ENCODE measurements around the gene UBXN11.

UBXN11 gene

DNA sequence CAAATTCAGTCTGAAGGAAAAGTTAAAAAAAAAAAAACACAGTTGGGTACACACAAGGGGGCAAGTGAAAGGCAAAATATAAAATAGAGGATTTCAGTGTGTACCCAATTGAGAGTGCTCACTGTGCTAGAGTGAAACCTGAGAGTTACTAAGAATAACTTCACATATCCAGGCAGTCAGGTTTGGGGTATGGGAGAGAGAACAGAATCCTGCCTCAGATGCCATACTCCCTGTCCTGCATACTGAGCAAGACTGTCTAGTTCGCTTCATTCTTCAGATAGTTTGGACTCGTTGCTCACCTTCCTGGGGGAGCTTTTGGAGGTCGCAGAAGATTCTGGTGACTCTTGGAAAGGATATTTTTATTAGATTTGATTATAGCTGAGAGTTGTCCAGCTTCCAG is 52.0 kb downstream of the UBXN11 start:
- in situ Hi-C loops (cut with MboI; ENCODE audit: low sequenced_read_pairs, unreplicated experiment) = no loop called here
- DNase-seq (ENCODE audit: low spot score) = no peak
- TF ChIP-seq, protein P1, sequence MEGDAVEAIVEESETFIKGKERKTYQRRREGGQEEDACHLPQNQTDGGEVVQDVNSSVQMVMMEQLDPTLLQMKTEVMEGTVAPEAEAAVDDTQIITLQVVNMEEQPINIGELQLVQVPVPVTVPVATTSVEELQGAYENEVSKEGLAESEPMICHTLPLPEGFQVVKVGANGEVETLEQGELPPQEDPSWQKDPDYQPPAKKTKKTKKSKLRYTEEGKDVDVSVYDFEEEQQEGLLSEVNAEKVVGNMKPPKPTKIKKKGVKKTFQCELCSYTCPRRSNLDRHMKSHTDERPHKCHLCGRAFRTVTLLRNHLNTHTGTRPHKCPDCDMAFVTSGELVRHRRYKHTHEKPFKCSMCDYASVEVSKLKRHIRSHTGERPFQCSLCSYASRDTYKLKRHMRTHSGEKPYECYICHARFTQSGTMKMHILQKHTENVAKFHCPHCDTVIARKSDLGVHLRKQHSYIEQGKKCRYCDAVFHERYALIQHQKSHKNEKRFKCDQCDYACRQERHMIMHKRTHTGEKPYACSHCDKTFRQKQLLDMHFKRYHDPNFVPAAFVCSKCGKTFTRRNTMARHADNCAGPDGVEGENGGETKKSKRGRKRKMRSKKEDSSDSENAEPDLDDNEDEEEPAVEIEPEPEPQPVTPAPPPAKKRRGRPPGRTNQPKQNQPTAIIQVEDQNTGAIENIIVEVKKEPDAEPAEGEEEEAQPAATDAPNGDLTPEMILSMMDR (IDR thresholded peaks at IDR 0.05; ENCODE audit: borderline replicate concordance, control extremely low read depth, extremely low read depth, insufficient read depth, missing control alignments) = no peak

DNA sequence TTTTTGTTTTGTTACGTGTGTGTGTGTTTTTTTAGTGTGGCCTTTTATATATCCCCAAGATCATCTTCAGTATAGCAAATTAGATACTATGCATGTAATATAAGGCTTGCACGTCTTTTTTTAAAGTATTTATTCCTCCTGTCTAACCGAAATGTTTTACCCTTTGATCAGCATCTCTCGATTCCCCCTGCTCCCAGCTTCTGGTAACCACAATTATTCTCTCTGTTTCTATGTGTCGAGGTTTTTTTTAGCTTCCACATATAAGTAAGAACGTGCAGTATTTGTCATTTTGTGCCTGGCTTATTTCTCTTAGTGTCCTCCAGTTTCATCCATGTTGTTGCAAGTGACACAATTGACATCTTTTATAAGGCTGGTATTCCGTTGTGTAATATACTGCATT is 53.7 kb downstream of the UBXN11 start:
- in situ Hi-C loops (cut with MboI; ENCODE audit: low sequenced_read_pairs, unreplicated experiment) = no loop called here
- TF ChIP-seq, protein P1 (IDR thresholded peaks at IDR 0.05; ENCODE audit: borderline replicate concordance, control extremely low read depth, extremely low read depth, insufficient read depth, missing control alignments) = no peak

DNA sequence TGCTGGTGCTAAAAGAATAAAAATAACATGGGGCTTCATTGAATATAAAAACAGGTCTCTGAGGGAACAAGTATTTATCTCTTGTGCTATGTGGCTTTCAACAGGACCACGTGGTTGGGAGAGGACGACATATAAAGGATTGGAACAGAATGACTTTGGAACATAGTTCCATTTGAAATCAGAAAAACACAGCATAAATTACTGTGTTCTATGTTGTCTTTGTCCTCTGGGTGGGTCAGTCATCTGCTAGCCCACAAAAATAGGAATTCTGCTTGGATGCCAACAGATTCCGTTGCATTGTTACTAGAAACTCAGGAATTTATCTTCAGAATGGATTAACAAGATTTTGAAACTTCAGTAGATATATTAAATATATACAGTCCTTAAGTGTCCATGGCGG is 66.5 kb downstream of the UBXN11 start:
- TF ChIP-seq, protein P1 (IDR thresholded peaks at IDR 0.05; ENCODE audit: borderline replicate concordance, control extremely low read depth, extremely low read depth, insufficient read depth, missing control alignments) = no peak
- no peak for DNase-seq (ENCODE audit: low spot score)
- in situ Hi-C loops (cut with MboI; ENCODE audit: low sequenced_read_pairs, unreplicated experiment) = no loop called here

More for the DNA sequence above, 53.7 kb downstream of the UBXN11 start:
- no peak for DNase-seq (ENCODE audit: low spot score)

DNA sequence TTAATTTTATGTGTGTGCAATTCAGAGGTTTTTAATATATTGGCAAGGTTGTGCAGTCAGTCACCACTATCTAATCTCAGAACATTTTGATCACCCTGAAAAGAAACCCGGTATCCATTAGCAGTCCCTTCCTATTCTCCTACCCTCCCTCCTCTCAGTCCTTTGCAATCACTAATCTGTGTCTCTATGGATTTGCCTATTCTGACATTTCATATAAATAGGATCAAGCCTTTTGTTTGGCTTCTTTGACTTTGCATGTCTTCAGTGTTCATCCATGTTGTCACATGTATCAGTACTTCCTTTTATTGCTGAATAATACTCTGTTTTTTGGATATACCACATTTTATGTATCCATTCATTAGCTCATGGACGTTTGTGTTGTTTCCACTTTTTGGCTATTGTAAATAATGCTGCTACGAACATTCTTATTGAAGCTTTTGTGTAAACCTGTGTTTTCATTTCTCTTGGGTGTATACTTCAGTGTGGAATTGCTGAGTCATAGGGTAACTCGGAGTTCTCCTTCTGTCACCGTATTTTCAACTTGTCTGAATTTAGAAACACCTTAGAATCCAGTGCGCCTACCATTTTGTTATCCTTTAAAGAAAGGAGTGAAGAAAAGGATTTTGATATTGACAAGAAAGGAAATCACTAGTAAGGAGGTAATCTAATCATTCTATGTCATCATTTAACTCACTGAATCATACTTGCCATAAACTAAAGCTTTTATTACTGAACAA is 69.0 kb downstream of the UBXN11 start:
- in situ Hi-C loops (cut with MboI; ENCODE audit: low sequenced_read_pairs, unreplicated experiment) = no loop called here
- no peak for DNase-seq (ENCODE audit: low spot score)
- TF ChIP-seq, protein P1 (IDR thresholded peaks at IDR 0.05; ENCODE audit: borderline replicate concordance, control extremely low read depth, extremely low read depth, insufficient read depth, missing control alignments) = no peak

DNA sequence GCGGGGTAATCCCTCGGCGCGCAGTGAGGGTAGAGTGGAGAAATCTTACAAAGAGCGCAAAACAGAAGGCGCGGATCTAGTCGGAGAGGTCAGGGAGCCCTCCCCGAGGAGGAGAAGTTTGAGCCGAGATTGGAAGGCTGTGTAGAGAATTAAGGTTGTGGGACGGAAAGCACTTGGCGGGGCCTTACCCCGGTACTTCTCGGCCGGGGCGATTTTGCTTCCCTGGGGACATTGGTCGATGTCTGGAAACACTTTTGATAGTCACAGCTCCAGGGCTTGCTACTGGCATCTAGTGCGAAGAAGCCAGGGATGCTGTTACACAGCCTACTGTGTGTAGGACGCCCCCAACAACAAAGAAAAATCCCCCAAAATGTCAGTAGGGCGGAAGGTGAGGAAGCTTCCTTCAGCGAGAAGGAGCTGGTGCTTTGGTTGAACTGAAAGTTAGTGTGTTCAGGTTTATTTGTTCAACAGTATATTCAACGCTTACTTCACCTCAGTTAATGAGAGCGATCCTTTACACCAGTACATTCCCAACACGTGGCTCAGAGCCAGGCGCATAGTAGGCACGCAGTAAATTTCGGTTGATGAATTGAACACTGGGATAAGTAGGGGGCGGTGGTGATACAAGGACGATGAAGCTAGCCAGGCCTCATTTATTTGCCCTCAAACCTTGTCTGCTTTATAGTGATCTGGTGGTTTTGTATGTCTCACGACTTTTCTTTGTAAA is 71.6 kb downstream of the UBXN11 start:
- TF ChIP-seq, protein P1 (IDR thresholded peaks at IDR 0.05; ENCODE audit: borderline replicate concordance, control extremely low read depth, extremely low read depth, insufficient read depth, missing control alignments) = peak; percentile 21
- peak; percentile 46 for DNase-seq (ENCODE audit: low spot score)
- in situ Hi-C loops (cut with MboI; ENCODE audit: low sequenced_read_pairs, unreplicated experiment) = no loop called here

DNA sequence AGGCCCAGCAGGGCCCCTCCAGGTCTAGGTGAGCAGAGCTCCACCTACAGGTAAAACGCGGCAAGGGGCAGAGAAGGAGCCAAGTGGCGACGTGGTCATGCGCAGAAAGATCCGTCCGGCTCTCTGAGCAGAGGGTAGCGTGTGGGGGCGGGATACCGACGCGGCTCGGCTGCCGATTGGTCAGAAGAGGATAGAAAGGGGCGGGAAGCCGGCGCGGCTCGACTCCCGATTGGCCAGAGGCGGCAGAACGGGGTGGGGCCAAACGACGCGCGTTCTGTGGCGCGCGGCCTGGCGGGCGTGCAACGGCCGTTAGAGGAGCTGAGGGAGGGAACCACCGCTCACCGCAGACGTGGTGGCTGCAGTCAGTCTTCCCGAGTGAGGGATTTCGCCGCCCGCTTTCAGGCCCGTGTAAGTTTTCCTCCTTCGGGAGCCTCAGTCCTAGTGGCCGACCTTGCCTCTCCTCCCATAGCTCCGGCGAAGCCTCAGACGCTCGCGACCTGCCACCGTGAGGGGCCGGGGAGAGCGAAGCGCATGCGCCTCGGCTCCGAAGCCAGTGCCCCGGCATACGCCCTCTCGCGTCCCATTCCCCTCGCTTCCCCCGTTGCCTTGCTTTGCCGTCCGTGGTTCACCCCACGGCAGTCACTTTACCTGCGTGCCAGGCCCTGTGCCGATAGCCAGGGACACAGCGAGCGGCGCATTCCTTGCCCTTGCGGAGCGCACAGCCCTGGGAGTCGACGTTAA is 72.4 kb downstream of the UBXN11 start, which contains the start of gene CEP85:
Gene CEP85 (plus strand): TSS at position 298 of the 741 bp plus-strand sequence. CDS start 5,584 bp downstream, outside the sequence.
- in situ Hi-C loops (cut with MboI; ENCODE audit: low sequenced_read_pairs, unreplicated experiment) = no loop called here
- TF ChIP-seq, protein P1 (IDR thresholded peaks at IDR 0.05; ENCODE audit: borderline replicate concordance, control extremely low read depth, extremely low read depth, insufficient read depth, missing control alignments) = peak; percentile 98
- peak; percentile 100 for DNase-seq (ENCODE audit: low spot score)
